Neural cell (in vitro differentiated cells): Measurements from ENCODE around the gene LSM3. TPM values are rescaled to one million over a fixed set of nuclear protein-coding genes. Genes with fewer than 3 reads are reported as not detected.

Experiments used
- H2AFZ ChIP-seq: fragments of 200-600, 300-800 bp; sonication (generic), shearing (Covaris generic); 2 replicates; pipeline ENCODE4 v1.6.0; 2014; ENCODE audit warnings: low read depth, mild to moderate bottlenecking, antibody characterized with exemption, low read length, moderate library complexity
- H3F3A ChIP-seq: fragments of 200-600 bp; shearing (Covaris generic); 2 replicates; pipeline ENCODE4 v1.6.1; 2016; ENCODE audit warnings: mild to moderate bottlenecking, moderate library complexity, mixed read lengths, antibody characterized with exemption, low read length; ENCODE audit not compliant: insufficient read depth, poor library complexity, severe bottlenecking
- H3K27ac ChIP-seq: fragments of 200-600, 300-800 bp; sonication (generic), shearing (Covaris generic); 2 replicates; pipeline ENCODE4 v1.5.1; 2014; ENCODE audit warnings: mild to moderate bottlenecking, low read length, moderate library complexity
- H3K27me3 ChIP-seq: fragments of 300-800, 200-600 bp; sonication (generic), shearing (Covaris generic); 2 replicates; pipeline ENCODE4 v1.6.0; 2014; ENCODE audit warnings: mild to moderate bottlenecking, low read depth, low read length, moderate library complexity; ENCODE audit not compliant: insufficient read depth
- H3K36me3 ChIP-seq: fragments of 300-800, 200-600 bp; sonication (generic), shearing (Covaris generic); 2 replicates; pipeline ENCODE4 v1.5.1; 2014; ENCODE audit warnings: mild to moderate bottlenecking, antibody characterized with exemption, low read length, moderate library complexity; ENCODE audit not compliant: insufficient read depth
- H3K4me2 ChIP-seq: fragments of 300-800, 200-600 bp; sonication (generic), shearing (Covaris generic); 2 replicates; pipeline ENCODE4 v1.6.0; 2014; ENCODE audit warnings: mild to moderate bottlenecking, low read length
- H3K4me3 ChIP-seq: fragments of 300-800, 200-600 bp; sonication (generic), shearing (Covaris generic); 2 replicates; pipeline ENCODE4 v1.5.1; 2014; ENCODE audit warnings: mild to moderate bottlenecking, low read length, moderate library complexity
- H3K79me2 ChIP-seq: fragments of 200-600 bp; shearing (Covaris generic); replicated peaks from 2 replicates; pipeline ENCODE4 v1.6.0; 2014; ENCODE audit warnings: mild to moderate bottlenecking, low read length, moderate library complexity; ENCODE audit not compliant: insufficient read depth
- H3K9ac ChIP-seq: fragments of 300-800, 200-600 bp; sonication (generic), shearing (Covaris generic); 2 replicates; pipeline ENCODE4 v1.6.1; 2016; ENCODE audit warnings: mild to moderate bottlenecking, low read length, mixed read lengths
- H3K9me2 ChIP-seq: fragments of 200-600 bp; shearing (Covaris generic); 2 replicates; pipeline ENCODE4 v1.6.1; 2016; ENCODE audit warnings: mild to moderate bottlenecking, low read length, mixed read lengths; ENCODE audit not compliant: insufficient read depth
- H3K9me3 ChIP-seq: fragments of 200-600, 300-800 bp; sonication (generic), shearing (Covaris generic); 2 replicates; pipeline ENCODE4 v1.6.1; 2016; ENCODE audit warnings: mild to moderate bottlenecking, mixed run types, low read length, moderate library complexity, mixed read lengths
- H4K20me1 ChIP-seq: fragments of 200-600 bp; shearing (Covaris generic); 2 replicates; pipeline ENCODE4 v1.6.1; 2016; ENCODE audit warnings: mild to moderate bottlenecking, mixed run types; ENCODE audit not compliant: insufficient read depth
- CTCF ChIP-seq: fragments of 450-650 bp; IDR thresholded peaks from 2 replicates; pipeline ENCODE4 v1.5.1; 2014; ENCODE audit warnings: antibody characterized with exemption, mild to moderate bottlenecking, moderate library complexity; ENCODE audit not compliant: poor library complexity, severe bottlenecking
- EP300 ChIP-seq: fragments of 450-650 bp; conservative IDR thresholded peaks from 2 replicates; pipeline ENCODE4 v1.6.1; 2014; ENCODE audit warnings: antibody characterized with exemption, mild to moderate bottlenecking, moderate library complexity; ENCODE audit not compliant: poor library complexity, severe bottlenecking
- EZH2 ChIP-seq: fragments of 200-600, 300-800 bp; shearing (Covaris generic), sonication (generic); IDR thresholded peaks from 2 replicates; pipeline ENCODE4 v1.6.1; 2014; ENCODE audit warnings: antibody characterized with exemption, low read length, borderline replicate concordance, mild to moderate bottlenecking; ENCODE audit not compliant: insufficient read depth, poor library complexity, severe bottlenecking
- MXI1 ChIP-seq: fragments of 450-650 bp; conservative IDR thresholded peaks from 2 replicates; pipeline ENCODE4 v1.6.1; 2014; ENCODE audit warnings: antibody characterized with exemption, mild to moderate bottlenecking; ENCODE audit not compliant: poor library complexity, severe bottlenecking
- POLR2AphosphoS5 ChIP-seq: IDR thresholded peaks from 2 replicates; pipeline ENCODE4 v1.6.1; 2012
- RAD21 ChIP-seq: fragments of 450-650 bp; conservative IDR thresholded peaks from 2 replicates; pipeline ENCODE4 v1.6.1; 2014; ENCODE audit warnings: antibody characterized with exemption, mild to moderate bottlenecking, moderate library complexity
- REST ChIP-seq: IDR thresholded peaks from 2 replicates; pipeline ENCODE4 v1.6.1; 2012; ENCODE audit warnings: borderline replicate concordance
- SMC3 ChIP-seq: fragments of 450-650 bp; conservative IDR thresholded peaks from 2 replicates; pipeline ENCODE4 v1.6.1; 2014; ENCODE audit warnings: antibody characterized with exemption, mild to moderate bottlenecking, moderate library complexity; ENCODE audit not compliant: poor library complexity
- TAF1 ChIP-seq: IDR thresholded peaks from 2 replicates; pipeline ENCODE4 v1.6.1; 2012; ENCODE audit warnings: low read depth
- polyA plus RNA-seq: library from polyadenylated mRNA; depleted of rRNA; stranded (reverse); fragments of >200 nt; gene quantifications from 2 replicates; pipeline ENCODE4 v1.2.3, GENCODE V29; 2014

Gene LSM3
- polyA plus RNA-seq, 1 donor from 2014 or later = 29.6 TPM

- Histone ChIP-seq H3K4me3 (no peak overlapping the region), H3K27me3 (no peaks in the 10 kb centered on the region), H3K9ac (no peak overlapping the region), H3K27ac (no peak overlapping the region), H3K9me2 (no peaks in the 10 kb centered on the region), H4K20me1 (no peaks in the 10 kb centered on the region), H3K79me2 (no peaks in the 10 kb centered on the region), H3F3A (no peaks in the 10 kb centered on the region), H3K36me3 (no peaks in the 10 kb centered on the region), H2AFZ (no peak overlapping the region), H3K4me2 (no peak overlapping the region), H3K9me3 (no peaks in the 10 kb centered on the region)
- TF ChIP-seq POLR2AphosphoS5 (no peak), MXI1 (no peak)
These were observed 66.6 kb downstream of the LSM3 start for GRCh38 chr3:14245248-14245639.

GRCh38 chr3:14245822-14246221 lies 67.2 kb downstream of the LSM3 start:
- H3K79me2 ChIP-seq = no peaks in the 10 kb centered on the region
- H3K36me3 ChIP-seq = no peaks in the 10 kb centered on the region
- no peaks in the 10 kb centered on the region for H3K9me3 ChIP-seq
- no peaks in the 10 kb centered on the region for H3K9me2 ChIP-seq
- H2AFZ ChIP-seq = no peak overlapping the region
- no peak overlapping the region for H3K27ac ChIP-seq
- no peak for TF ChIP-seq RAD21
- no peak for TF ChIP-seq EP300
- TF ChIP-seq SMC3 = no peak
- TF ChIP-seq REST = no peak
- TF ChIP-seq MXI1 = no peak
- TF ChIP-seq TAF1 = no peak
- TF ChIP-seq EZH2 = no peak
- no peak for TF ChIP-seq CTCF
- TF ChIP-seq POLR2AphosphoS5 = no peak
- H3K4me2 ChIP-seq = no peak overlapping the region
- no peak overlapping the region for H3K4me3 ChIP-seq
- H4K20me1 ChIP-seq = no peaks in the 10 kb centered on the region
- no peak overlapping the region for H3K9ac ChIP-seq
- no peaks in the 10 kb centered on the region for H3K27me3 ChIP-seq
- no peaks in the 10 kb centered on the region for H3F3A ChIP-seq

- H3K79me2 ChIP-seq = no peaks in the 10 kb centered on the region
- H3K4me2 ChIP-seq = no peak overlapping the region
- no peak overlapping the region for H3K4me3 ChIP-seq
- no peaks in the 10 kb centered on the region for H3K27me3 ChIP-seq
- H3K27ac ChIP-seq = no peak overlapping the region
- no peaks in the 10 kb centered on the region for H3K36me3 ChIP-seq
- H4K20me1 ChIP-seq = no peaks in the 10 kb centered on the region
- no peak overlapping the region for H2AFZ ChIP-seq
- TF ChIP-seq EP300 = no peak
- no peak for TF ChIP-seq TAF1
- no peak for TF ChIP-seq POLR2AphosphoS5
- no peak for TF ChIP-seq RAD21
- TF ChIP-seq MXI1 = no peak
- no peak for TF ChIP-seq CTCF
- no peaks in the 10 kb centered on the region for H3K9me3 ChIP-seq
- no peak overlapping the region for H3K9ac ChIP-seq
- H3F3A ChIP-seq = no peaks in the 10 kb centered on the region
- no peaks in the 10 kb centered on the region for H3K9me2 ChIP-seq
These were observed 67.8 kb downstream of the LSM3 start for GRCh38 chr3:14246414-14246813.
